Astrocyte (in vitro differentiated cells and primary cell): Measurements from ENCODE around the gene CCDC60.

Experiments used
- EZH2 ChIP-seq: IDR thresholded peaks from 2 replicates; pipeline ENCODE4 v1.6.1; 2012; ENCODE audit warnings: mild to moderate bottlenecking, low read length, inconsistent platforms; ENCODE audit not compliant: insufficient read depth
- TF ChIP-seq, protein P1 (sequence below): IDR thresholded peaks from 2 replicates; pipeline ENCODE4 v1.5.1; 2011; ENCODE audit warnings: low read depth, mild to moderate bottlenecking, inconsistent platforms, low read length, moderate library complexity; ENCODE audit not compliant: insufficient read depth

DNA sequence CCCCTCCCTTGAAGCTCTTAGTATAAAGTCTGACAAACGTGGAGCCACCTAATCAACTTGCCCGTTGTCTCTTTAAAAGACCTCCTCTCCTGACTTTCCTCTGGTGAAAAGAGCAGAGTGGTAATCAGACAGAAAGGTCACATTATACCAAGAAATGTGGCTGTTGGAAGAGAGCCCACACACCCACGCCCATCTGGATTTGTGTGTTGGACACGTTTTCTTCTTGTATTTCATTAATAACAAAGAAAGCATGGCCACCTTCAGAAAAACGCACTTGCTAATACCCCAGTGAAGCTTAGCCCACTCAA, 41.3 kb downstream of the CCDC60 start:
- TF ChIP-seq, protein P1, sequence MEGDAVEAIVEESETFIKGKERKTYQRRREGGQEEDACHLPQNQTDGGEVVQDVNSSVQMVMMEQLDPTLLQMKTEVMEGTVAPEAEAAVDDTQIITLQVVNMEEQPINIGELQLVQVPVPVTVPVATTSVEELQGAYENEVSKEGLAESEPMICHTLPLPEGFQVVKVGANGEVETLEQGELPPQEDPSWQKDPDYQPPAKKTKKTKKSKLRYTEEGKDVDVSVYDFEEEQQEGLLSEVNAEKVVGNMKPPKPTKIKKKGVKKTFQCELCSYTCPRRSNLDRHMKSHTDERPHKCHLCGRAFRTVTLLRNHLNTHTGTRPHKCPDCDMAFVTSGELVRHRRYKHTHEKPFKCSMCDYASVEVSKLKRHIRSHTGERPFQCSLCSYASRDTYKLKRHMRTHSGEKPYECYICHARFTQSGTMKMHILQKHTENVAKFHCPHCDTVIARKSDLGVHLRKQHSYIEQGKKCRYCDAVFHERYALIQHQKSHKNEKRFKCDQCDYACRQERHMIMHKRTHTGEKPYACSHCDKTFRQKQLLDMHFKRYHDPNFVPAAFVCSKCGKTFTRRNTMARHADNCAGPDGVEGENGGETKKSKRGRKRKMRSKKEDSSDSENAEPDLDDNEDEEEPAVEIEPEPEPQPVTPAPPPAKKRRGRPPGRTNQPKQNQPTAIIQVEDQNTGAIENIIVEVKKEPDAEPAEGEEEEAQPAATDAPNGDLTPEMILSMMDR, result no peak
- TF ChIP-seq EZH2, result no peak
